H1 (cell line): ENCODE measurements around the gene APOO. TPM values are rescaled to one million over a fixed set of nuclear protein-coding genes. Genes with fewer than 3 reads are reported as not detected.

Source experiments
- TBP ChIP-seq: IDR thresholded peaks from 2 replicates; pipeline ENCODE4 v1.6.1; 2011; ENCODE audit warnings: low read depth, low read length, improper control_type of control experiment
- ZNF274 ChIP-seq: IDR thresholded peaks from 2 replicates; pipeline ENCODE4 v1.7.0; 2012; ENCODE audit warnings: low read length, borderline replicate concordance; ENCODE audit errors: extremely low read depth
- polyA plus RNA-seq, 7 experiments: library from polyadenylated mRNA; depleted of rRNA in 3 of 7; stranded (reverse) in 5 of 7; unstranded in 2 of 7; fragments of >200 nt in 5 of 7; fragments of 200-250 nt in 2 of 7; gene quantifications; 1 replicate in 5 of 7; 2 replicates in 1 of 7; 4 replicates in 1 of 7; pipeline versions ENCODE4 v1.2.1 to v1.2.3, GENCODE V29; 2011 to 2013; ENCODE audit warnings: missing spikeins in 2 of 7, mixed read lengths in 2 of 7
- total RNA-seq: library from RNA; stranded (reverse); fragmentation: NEBNext Ultra II Directional; extraction: Animal tissue kit (Norgen Biotek cat#: 25700); gene quantifications from 2 replicates; pipeline ENCODE4 v1.2.1, GENCODE V29; 2021
- TF ChIP-seq, protein P1 (sequence below): fragments of 300-600 bp; sonication (generic); IDR thresholded peaks from 2 replicates; pipeline ENCODE4 v1.7.1; 2012; ENCODE audit warnings: low read length, moderate library complexity, mild to moderate bottlenecking, inconsistent platforms; ENCODE audit not compliant: insufficient replicate concordance
- TF ChIP-seq, protein P2 (sequence below): IDR thresholded peaks from 2 replicates; pipeline ENCODE4 v1.6.1; 2012; ENCODE audit warnings: inconsistent platforms
- TF ChIP-seq, protein P3 (sequence below): IDR thresholded peaks from 2 replicates; pipeline ENCODE4 v1.6.1; 2011; ENCODE audit warnings: low read length, improper control_type of control experiment

Gene APOO
- total and polyA plus RNA-seq, 2 of the 8 experiments (the other 6 are each of a cell fraction or from before 2014, with no cell fraction given) = 25.7 to 45.0 TPM

DNA sequence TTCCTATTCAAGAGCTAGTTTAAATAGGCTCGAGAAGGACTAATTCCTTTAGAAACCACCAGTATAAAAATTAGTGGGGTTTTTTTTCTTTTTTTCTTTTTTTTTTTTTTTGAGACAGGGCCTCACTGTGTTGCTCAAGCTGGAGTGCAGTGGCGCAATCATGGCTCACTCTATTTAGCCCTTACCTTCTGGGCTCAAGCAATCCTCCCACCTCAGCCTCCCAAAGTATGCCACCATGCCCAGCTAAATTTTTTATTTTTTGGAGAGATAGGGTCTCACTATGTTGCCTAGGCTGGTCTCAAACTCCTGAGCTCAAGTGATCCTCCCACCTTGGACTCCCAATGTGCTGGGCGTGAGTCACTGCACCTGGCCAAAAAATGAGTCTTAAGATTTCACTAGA, 52.8 kb downstream of the APOO start (continued):
- TF ChIP-seq, protein P1, sequence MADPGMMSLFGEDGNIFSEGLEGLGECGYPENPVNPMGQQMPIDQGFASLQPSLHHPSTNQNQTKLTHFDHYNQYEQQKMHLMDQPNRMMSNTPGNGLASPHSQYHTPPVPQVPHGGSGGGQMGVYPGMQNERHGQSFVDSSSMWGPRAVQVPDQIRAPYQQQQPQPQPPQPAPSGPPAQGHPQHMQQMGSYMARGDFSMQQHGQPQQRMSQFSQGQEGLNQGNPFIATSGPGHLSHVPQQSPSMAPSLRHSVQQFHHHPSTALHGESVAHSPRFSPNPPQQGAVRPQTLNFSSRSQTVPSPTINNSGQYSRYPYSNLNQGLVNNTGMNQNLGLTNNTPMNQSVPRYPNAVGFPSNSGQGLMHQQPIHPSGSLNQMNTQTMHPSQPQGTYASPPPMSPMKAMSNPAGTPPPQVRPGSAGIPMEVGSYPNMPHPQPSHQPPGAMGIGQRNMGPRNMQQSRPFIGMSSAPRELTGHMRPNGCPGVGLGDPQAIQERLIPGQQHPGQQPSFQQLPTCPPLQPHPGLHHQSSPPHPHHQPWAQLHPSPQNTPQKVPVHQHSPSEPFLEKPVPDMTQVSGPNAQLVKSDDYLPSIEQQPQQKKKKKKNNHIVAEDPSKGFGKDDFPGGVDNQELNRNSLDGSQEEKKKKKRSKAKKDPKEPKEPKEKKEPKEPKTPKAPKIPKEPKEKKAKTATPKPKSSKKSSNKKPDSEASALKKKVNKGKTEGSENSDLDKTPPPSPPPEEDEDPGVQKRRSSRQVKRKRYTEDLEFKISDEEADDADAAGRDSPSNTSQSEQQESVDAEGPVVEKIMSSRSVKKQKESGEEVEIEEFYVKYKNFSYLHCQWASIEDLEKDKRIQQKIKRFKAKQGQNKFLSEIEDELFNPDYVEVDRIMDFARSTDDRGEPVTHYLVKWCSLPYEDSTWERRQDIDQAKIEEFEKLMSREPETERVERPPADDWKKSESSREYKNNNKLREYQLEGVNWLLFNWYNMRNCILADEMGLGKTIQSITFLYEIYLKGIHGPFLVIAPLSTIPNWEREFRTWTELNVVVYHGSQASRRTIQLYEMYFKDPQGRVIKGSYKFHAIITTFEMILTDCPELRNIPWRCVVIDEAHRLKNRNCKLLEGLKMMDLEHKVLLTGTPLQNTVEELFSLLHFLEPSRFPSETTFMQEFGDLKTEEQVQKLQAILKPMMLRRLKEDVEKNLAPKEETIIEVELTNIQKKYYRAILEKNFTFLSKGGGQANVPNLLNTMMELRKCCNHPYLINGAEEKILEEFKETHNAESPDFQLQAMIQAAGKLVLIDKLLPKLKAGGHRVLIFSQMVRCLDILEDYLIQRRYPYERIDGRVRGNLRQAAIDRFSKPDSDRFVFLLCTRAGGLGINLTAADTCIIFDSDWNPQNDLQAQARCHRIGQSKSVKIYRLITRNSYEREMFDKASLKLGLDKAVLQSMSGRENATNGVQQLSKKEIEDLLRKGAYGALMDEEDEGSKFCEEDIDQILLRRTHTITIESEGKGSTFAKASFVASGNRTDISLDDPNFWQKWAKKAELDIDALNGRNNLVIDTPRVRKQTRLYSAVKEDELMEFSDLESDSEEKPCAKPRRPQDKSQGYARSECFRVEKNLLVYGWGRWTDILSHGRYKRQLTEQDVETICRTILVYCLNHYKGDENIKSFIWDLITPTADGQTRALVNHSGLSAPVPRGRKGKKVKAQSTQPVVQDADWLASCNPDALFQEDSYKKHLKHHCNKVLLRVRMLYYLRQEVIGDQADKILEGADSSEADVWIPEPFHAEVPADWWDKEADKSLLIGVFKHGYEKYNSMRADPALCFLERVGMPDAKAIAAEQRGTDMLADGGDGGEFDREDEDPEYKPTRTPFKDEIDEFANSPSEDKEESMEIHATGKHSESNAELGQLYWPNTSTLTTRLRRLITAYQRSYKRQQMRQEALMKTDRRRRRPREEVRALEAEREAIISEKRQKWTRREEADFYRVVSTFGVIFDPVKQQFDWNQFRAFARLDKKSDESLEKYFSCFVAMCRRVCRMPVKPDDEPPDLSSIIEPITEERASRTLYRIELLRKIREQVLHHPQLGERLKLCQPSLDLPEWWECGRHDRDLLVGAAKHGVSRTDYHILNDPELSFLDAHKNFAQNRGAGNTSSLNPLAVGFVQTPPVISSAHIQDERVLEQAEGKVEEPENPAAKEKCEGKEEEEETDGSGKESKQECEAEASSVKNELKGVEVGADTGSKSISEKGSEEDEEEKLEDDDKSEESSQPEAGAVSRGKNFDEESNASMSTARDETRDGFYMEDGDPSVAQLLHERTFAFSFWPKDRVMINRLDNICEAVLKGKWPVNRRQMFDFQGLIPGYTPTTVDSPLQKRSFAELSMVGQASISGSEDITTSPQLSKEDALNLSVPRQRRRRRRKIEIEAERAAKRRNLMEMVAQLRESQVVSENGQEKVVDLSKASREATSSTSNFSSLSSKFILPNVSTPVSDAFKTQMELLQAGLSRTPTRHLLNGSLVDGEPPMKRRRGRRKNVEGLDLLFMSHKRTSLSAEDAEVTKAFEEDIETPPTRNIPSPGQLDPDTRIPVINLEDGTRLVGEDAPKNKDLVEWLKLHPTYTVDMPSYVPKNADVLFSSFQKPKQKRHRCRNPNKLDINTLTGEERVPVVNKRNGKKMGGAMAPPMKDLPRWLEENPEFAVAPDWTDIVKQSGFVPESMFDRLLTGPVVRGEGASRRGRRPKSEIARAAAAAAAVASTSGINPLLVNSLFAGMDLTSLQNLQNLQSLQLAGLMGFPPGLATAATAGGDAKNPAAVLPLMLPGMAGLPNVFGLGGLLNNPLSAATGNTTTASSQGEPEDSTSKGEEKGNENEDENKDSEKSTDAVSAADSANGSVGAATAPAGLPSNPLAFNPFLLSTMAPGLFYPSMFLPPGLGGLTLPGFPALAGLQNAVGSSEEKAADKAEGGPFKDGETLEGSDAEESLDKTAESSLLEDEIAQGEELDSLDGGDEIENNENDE = no peak
- TF ChIP-seq, protein P2, sequence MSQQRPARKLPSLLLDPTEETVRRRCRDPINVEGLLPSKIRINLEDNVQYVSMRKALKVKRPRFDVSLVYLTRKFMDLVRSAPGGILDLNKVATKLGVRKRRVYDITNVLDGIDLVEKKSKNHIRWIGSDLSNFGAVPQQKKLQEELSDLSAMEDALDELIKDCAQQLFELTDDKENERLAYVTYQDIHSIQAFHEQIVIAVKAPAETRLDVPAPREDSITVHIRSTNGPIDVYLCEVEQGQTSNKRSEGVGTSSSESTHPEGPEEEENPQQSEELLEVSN = no peak
- TF ChIP-seq ZNF274 = no peak
- TF ChIP-seq, protein P3, sequence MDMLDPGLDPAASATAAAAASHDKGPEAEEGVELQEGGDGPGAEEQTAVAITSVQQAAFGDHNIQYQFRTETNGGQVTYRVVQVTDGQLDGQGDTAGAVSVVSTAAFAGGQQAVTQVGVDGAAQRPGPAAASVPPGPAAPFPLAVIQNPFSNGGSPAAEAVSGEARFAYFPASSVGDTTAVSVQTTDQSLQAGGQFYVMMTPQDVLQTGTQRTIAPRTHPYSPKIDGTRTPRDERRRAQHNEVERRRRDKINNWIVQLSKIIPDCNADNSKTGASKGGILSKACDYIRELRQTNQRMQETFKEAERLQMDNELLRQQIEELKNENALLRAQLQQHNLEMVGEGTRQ = no peak
- TF ChIP-seq TBP = no peak
